T47D (cell line): Measurements from ENCODE around the gene WDR7.

Source experiments
- DNase-seq, 2 experiments: peaks; one replicate each; pipeline versions ENCODE4 v3.0.0 to v3.0.0-alpha.2; 2011 to 2012; ENCODE audit warnings: low read depth in 1 of 2, low spot score in 1 of 2
- JUND ChIP-seq: IDR thresholded peaks from 2 replicates; pipeline ENCODE4 v1.6.1; 2012; ENCODE audit warnings: low read depth
- in situ Hi-C: cut with HindIII; loops from 2 replicates; pipeline ENCODE4 v1.10.0; 2016; ENCODE audit warnings: low sequenced_read_pairs, low pct_unique_long_range_greater_than_20kb

The WDR7 gene

GRCh38 chr18:57050310-57050949 lies 399.3 kb downstream of the WDR7 start:
- in situ Hi-C loops = no loop called here
- DNase-seq = no peak
- no peak for TF ChIP-seq JUND

GRCh38 chr18:57051021-57051656 lies 400.0 kb downstream of the WDR7 start:
- DNase-seq = no peak
- no peak for TF ChIP-seq JUND
- in situ Hi-C loops = no loop called here

GRCh38 chr18:57051657-57052044 lies 400.5 kb downstream of the WDR7 start:
- in situ Hi-C loops = no loop called here
- TF ChIP-seq JUND = no peak
- DNase-seq = no peak

DNA sequence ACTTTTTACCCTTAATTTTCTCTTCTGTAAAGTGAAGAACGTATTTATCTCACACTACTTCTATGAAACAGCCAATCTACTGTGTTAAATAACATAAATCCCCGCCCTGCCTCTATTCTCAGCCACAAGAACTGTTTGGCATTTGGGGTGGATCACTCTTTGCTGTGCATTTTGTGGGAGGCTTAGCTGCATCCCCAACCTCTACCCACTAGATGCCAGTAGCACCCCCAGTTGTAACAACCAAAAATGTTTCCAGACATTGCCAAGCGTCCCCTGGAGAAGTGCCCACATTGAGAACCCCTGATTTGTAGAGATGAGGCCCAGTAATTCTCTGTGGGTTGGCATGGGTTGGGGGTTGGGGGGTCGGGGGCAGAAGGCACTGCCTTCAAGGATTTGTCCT lies 401.0 kb downstream of the WDR7 start:
- DNase-seq = no peak
- in situ Hi-C loops = no loop called here

DNA sequence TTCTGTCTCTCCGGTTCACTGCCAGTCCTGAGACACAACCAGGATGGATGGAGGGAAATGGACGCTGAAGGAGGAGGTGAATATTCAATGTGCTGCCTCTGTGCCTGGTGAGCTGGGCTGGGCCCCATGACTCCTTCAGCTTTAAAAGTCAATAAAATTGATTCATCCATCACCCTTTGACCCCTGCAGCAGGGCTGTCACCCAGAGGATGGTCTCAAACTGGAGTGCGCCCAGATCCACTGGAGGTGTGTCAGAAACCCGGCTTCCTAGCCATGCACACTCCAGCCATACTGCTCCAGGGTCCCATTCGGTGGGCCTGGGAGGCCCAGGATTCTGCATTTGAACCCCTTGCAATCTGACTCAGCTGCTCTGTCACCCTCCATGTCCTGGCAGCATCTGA lies 401.6 kb downstream of the WDR7 start:
- no peak for DNase-seq
- in situ Hi-C loops = no loop called here
- no peak for TF ChIP-seq JUND

More for the DNA sequence above, 401.0 kb downstream of the WDR7 start:
- no peak for TF ChIP-seq JUND

- in situ Hi-C loops = no loop called here
- TF ChIP-seq JUND = no peak
- DNase-seq = no peak
These were observed 403.7 kb downstream of the WDR7 start for GRCh38 chr18:57054891-57055290.

GRCh38 chr18:57057890-57058289 lies 406.7 kb downstream of the WDR7 start:
- no peak for TF ChIP-seq JUND
- no peak for DNase-seq
- in situ Hi-C loops = no loop called here

DNA sequence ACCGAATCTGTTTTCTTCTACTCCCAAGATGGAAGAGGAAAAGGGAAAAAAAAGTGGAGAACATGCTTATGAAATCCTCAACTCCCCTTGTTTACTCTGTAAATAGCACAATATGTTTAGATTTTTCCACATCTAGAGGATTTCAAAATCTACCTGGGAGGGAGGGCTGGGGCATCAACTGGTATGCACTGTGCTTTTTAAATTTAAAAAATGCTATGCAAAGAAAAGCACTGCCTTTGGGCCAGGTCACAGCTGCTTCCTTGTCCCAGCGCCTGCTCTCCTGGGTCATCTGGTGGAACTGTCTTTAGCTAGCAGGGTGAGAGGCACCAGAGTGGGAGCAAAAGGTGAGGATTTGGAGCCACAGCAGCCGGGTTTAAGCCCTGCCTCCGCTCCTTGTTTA lies 407.6 kb downstream of the WDR7 start:
- DNase-seq = no peak
- TF ChIP-seq JUND = no peak
- in situ Hi-C loops = no loop called here

DNA sequence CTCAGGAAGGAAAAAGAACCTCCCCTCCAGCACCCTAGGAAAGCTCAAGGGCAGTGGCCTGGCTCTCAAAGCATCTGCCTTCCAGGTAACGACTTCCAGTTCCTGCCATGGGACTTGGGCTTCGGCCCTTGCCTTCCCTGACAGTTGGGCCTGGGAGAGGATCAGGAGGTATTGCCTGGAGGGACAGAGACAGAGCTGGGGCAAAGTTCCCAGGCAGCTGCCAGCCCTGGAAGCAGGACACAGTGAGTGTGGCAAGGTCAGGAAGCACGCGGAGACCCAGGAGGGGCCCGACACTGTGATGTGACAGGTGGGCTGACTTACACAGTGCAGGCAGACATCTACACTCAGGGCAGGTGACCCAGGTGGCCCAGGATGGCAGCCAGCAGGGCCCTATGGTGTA lies 408.2 kb downstream of the WDR7 start:
- DNase-seq = no peak
- TF ChIP-seq JUND = no peak
- in situ Hi-C loops = no loop called here

- no peak for TF ChIP-seq JUND
- in situ Hi-C loops = no loop called here
- DNase-seq = no peak
These were observed 409.7 kb downstream of the WDR7 start for GRCh38 chr18:57060814-57061213.

DNA sequence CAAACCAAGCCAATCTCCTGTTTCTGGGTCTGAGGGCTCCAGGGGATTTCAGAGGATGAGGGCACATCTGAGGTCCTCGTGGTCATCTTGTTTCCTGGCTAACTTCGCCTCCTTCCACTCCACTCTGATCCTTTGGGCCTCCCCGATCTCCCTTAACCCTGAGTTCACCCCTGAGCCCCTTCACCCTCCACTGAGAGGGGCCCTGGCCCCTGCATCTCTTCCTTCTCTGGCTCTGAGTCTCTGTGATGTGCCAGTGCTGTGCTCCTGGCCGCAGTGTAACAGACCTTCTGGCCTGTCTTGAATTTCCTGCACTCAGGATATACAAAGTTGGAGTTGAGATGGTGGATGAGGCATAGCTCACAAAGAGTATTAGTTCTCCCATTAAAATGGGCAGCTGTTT lies 411.0 kb downstream of the WDR7 start:
- no peak for DNase-seq
- in situ Hi-C loops = no loop called here
- TF ChIP-seq JUND = no peak

DNA sequence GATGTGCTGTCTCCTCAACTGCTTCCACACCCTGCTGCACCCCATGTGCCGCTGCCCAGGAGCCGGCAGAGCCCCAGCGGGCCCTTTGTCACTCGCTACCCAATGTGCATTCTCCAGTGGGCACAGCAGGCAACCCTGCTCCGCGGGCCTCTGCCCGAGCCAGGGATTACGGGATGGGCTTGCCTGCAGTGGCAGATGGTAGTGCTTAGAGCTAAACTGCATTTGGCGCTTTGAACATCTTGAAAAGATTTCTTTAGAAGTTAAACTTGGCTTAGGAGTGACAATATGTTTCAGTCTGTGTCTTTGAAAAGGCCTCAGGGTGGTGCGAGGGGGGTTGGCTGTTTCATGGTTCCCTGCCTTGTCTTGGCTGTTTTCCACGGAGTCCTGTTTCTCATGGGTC lies 411.7 kb downstream of the WDR7 start:
- in situ Hi-C loops = no loop called here
- no peak for DNase-seq
- no peak for TF ChIP-seq JUND

GRCh38 chr18:57063601-57064103 lies 412.5 kb downstream of the WDR7 start:
- in situ Hi-C loops = no loop called here
- TF ChIP-seq JUND = no peak
- DNase-seq = no peak

GRCh38 chr18:57073501-57074187 lies 422.5 kb downstream of the WDR7 start:
- in situ Hi-C loops = no loop called here
- no peak for TF ChIP-seq JUND
- DNase-seq = no peak
